Hepatocyte (in vitro differentiated cells): ENCODE data around the gene ESYT3.

Experiments
- EZH2 ChIP-seq: fragments of 200-600 bp; sonication (generic); IDR thresholded peaks from 2 replicates; pipeline ENCODE4 v1.6.1; 2016; ENCODE audit warnings: antibody characterized with exemption, mild to moderate bottlenecking, borderline replicate concordance
- EZH2phosphoT487 ChIP-seq: fragments of 200-600 bp; sonication (generic); IDR thresholded peaks from one replicate; pipeline ENCODE4 v1.6.1; 2018; ENCODE audit warnings: antibody characterized with exemption, mild to moderate bottlenecking, low read depth, moderate library complexity; ENCODE audit not compliant: unreplicated experiment, severe bottlenecking
- TF ChIP-seq, protein P1 (sequence below): fragments of 200-600 bp; sonication (generic); IDR thresholded peaks from 2 replicates; pipeline ENCODE4 v1.5.1; 2016; ENCODE audit warnings: antibody characterized with exemption, mild to moderate bottlenecking; ENCODE audit not compliant: poor library complexity

DNA sequence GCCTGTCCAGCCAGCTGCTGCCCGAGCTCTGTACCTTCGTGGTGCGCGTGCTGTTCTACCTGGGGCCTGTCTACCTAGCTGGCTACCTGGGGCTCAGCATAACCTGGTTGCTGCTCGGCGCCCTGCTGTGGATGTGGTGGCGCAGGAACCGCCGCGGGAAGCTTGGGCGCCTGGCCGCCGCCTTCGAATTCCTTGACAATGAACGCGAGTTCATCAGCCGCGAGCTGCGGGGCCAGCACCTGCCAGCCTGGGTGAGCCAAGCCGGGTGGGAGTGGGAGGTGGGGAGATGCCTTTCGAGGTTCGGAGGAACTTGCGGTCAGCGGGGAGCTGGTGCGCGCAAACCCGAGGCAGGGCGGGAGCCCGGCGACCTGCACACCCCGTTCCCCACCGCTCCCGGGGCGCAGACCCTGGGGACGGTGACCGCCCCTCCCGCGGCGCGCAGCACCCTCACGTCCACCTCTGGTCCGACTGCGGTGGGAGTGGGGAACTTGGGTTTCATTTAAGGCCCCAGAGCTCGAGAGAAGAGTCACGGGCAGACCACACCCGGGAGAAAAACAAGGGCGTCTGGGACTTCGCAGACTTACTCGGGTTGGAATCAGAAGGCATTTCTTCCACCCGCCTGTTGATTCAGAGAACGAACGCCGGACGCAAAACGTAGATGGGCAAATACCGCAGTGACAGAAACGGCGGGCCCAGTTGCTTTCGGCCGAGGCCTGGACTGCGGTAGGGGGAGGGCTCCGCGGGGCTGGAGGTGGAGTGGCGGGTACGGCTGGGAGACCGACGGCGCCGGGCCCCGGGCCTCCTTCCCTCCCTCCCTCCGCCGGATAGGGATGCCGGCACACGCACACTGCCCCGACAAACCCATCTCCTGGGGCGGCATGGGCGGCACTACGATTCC, 708 bp downstream of the ESYT3 start:
- TF ChIP-seq, protein P1, sequence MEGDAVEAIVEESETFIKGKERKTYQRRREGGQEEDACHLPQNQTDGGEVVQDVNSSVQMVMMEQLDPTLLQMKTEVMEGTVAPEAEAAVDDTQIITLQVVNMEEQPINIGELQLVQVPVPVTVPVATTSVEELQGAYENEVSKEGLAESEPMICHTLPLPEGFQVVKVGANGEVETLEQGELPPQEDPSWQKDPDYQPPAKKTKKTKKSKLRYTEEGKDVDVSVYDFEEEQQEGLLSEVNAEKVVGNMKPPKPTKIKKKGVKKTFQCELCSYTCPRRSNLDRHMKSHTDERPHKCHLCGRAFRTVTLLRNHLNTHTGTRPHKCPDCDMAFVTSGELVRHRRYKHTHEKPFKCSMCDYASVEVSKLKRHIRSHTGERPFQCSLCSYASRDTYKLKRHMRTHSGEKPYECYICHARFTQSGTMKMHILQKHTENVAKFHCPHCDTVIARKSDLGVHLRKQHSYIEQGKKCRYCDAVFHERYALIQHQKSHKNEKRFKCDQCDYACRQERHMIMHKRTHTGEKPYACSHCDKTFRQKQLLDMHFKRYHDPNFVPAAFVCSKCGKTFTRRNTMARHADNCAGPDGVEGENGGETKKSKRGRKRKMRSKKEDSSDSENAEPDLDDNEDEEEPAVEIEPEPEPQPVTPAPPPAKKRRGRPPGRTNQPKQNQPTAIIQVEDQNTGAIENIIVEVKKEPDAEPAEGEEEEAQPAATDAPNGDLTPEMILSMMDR, result no peak
- no peak for TF ChIP-seq EZH2phosphoT487
- TF ChIP-seq EZH2, result peak; percentile 78
